H1 (cell line): Measurements from ENCODE around the gene CLDN3. TPM values are rescaled to one million over a fixed set of nuclear protein-coding genes. Genes with fewer than 3 reads are reported as not detected.
A peak's percentile ranks its signal among the peaks of the same experiment; 100 is the strongest.

Experiments
- CTCF ChIA-PET: fragments of 300-600 bp; sonication (Branson Sonifier 250); formaldehyde crosslinking; loops from one replicate; lab custom pipeline; 2021; ENCODE audit not compliant: partially characterized antibody; lab: Charles Lee
- POLR2A ChIA-PET: fragments of 300-600 bp; sonication (Branson Sonifier 250); formaldehyde crosslinking; loops from one replicate; lab custom pipeline; 2021; ENCODE audit warnings: inconsistent platforms; ENCODE audit not compliant: partially characterized antibody; lab: Charles Lee
- DNase-seq, 2 experiments: peaks; one replicate each; pipeline versions ENCODE4 v3.0.0 to v3.0.0-alpha.2; 2010 to 2022; ENCODE audit warnings: low spot score in 2 of 2, low read depth in 1 of 2, mixed read lengths in 1 of 2
- FAIRE-seq: peaks from 2 replicates; lab custom pipeline; 2011; peaks lifted over from hg19 to GRCh38; lab: Jason Lieb, UNC
- H2AFZ ChIP-seq: 2 replicates; pipeline ENCODE4 v1.8.1; 2012; ENCODE audit warnings: low read length, inconsistent platforms
- H2AK5ac ChIP-seq: 2 replicates; pipeline ENCODE4 v1.6.1; 2013; ENCODE audit warnings: low read depth, low read length
- H2BK120ac ChIP-seq: replicated peaks from 2 replicates; pipeline ENCODE3; 2013; ENCODE audit warnings: low read depth, low read length, inconsistent platforms
- H2BK12ac ChIP-seq: 2 replicates; pipeline ENCODE4 v1.6.1; 2013; ENCODE audit warnings: low read depth, low read length
- H2BK15ac ChIP-seq: 2 replicates; pipeline ENCODE4 v1.6.1; 2013; ENCODE audit warnings: low read length
- H2BK20ac ChIP-seq: 2 replicates; pipeline ENCODE4 v1.6.1; 2013; ENCODE audit warnings: low read length
- H2BK5ac ChIP-seq: 2 replicates; pipeline ENCODE4 v1.6.1; 2013; ENCODE audit warnings: low read depth, low read length
- H3K14ac ChIP-seq: 2 replicates; pipeline ENCODE4 v1.6.1; 2013; ENCODE audit warnings: inconsistent platforms; ENCODE audit not compliant: insufficient read length
- H3K18ac ChIP-seq: 2 replicates; pipeline ENCODE4 v1.6.1; 2013; ENCODE audit warnings: low read length; ENCODE audit errors: extremely low read depth
- H3K23ac ChIP-seq: 2 replicates; pipeline ENCODE4 v1.6.1; 2013; ENCODE audit warnings: inconsistent platforms; ENCODE audit not compliant: insufficient read length
- H3K23me2 ChIP-seq: 2 replicates; pipeline ENCODE4 v1.6.1; 2013; ENCODE audit warnings: low read depth, low read length
- H3K27ac ChIP-seq: 2 replicates; pipeline ENCODE4 v1.6.1; 2011; ENCODE audit warnings: low read depth, low read length, inconsistent platforms
- H3K27me3 ChIP-seq, 4 experiments: replicated peaks in 1 of 4; 1 replicate in 1 of 4; 2 replicates in 3 of 4; pipeline versions ENCODE4 v1.6.1 to v1.8.1; 2011 to 2013; ENCODE audit warnings: low read length in 3 of 4, mild to moderate bottlenecking in 3 of 4, inconsistent platforms in 2 of 4, mixed read lengths in 2 of 4, moderate library complexity in 1 of 4; ENCODE audit not compliant: control insufficient read depth in 3 of 4, insufficient read depth in 3 of 4; ENCODE audit errors: extremely low read depth in 1 of 4
- H3K36me3 ChIP-seq, 4 experiments: 2 replicates each; pipeline versions ENCODE4 v1.6.1 to v1.8.1; 2011 to 2013; ENCODE audit warnings: mild to moderate bottlenecking in 4 of 4, low read length in 3 of 4, moderate library complexity in 2 of 4, control low read depth in 1 of 4, inconsistent platforms in 1 of 4; ENCODE audit not compliant: insufficient read depth in 4 of 4, control insufficient read depth in 2 of 4
- H3K4ac ChIP-seq: replicated peaks from 2 replicates; pipeline ENCODE3; 2013; ENCODE audit warnings: low read length, low read depth, mixed read lengths, inconsistent platforms; ENCODE audit not compliant: insufficient read length
- H3K4me1 ChIP-seq, 4 experiments: replicated peaks in 1 of 4; 1 replicate in 1 of 4; 2 replicates in 3 of 4; pipeline versions ENCODE4 v1.6.1 to v1.8.1; 2011 to 2013; ENCODE audit warnings: low read length in 3 of 4, inconsistent platforms in 2 of 4, mixed read lengths in 1 of 4; ENCODE audit not compliant: insufficient read depth in 4 of 4, control insufficient read depth in 3 of 4
- H3K4me2 ChIP-seq, 2 experiments: 2 replicates each; pipeline versions ENCODE4 v1.6.1 to v1.8.1; 2011 to 2013; ENCODE audit warnings: low read depth in 2 of 2, low read length in 2 of 2, control low read depth in 1 of 2, inconsistent platforms in 1 of 2, mild to moderate bottlenecking in 1 of 2; ENCODE audit not compliant: insufficient read depth in 1 of 2
- H3K4me3 ChIP-seq, 4 experiments: fragments of 200-600, 300-600 bp in 1 of 4; sonication (generic), shearing (Covaris generic), sonication (Bioruptor Twin) in 1 of 4; 2 replicates each; pipeline versions ENCODE4 v1.5.1 to v1.8.1; 2011 to 2016; ENCODE audit warnings: low read length in 4 of 4, low read depth in 3 of 4, control low read depth in 2 of 4, inconsistent platforms in 2 of 4, mild to moderate bottlenecking in 2 of 4, mixed read lengths in 1 of 4, moderate library complexity in 1 of 4; ENCODE audit not compliant: insufficient read depth in 2 of 4; ENCODE audit errors: extremely low read depth in 1 of 4
- H3K56ac ChIP-seq: replicated peaks from 2 replicates; pipeline ENCODE3; 2013; ENCODE audit warnings: low read depth, mild to moderate bottlenecking, mixed read lengths, low read length, inconsistent platforms; ENCODE audit not compliant: insufficient read length
- H3K79me1 ChIP-seq: 2 replicates; pipeline ENCODE4 v1.6.1; 2013; ENCODE audit warnings: low read depth, low read length, control low read depth
- H3K79me2 ChIP-seq, 2 experiments: 2 replicates each; pipeline versions ENCODE4 v1.6.1 to v1.8.1; 2012 to 2013; ENCODE audit warnings: low read length in 2 of 2, mild to moderate bottlenecking in 2 of 2, inconsistent platforms in 1 of 2; ENCODE audit not compliant: insufficient read depth in 2 of 2, control insufficient read depth in 1 of 2
- H3K9ac ChIP-seq, 4 experiments: replicated peaks in 1 of 4; 1 replicate in 1 of 4; 2 replicates in 3 of 4; pipeline versions ENCODE4 v1.6.1 to v1.8.1; 2011 to 2013; ENCODE audit warnings: low read depth in 3 of 4, low read length in 3 of 4, control low read depth in 2 of 4, mild to moderate bottlenecking in 2 of 4, moderate library complexity in 2 of 4, inconsistent platforms in 1 of 4; ENCODE audit errors: extremely low read depth in 1 of 4
- H3K9me3 ChIP-seq, 2 experiments: 2 replicates each; pipeline versions ENCODE4 v1.6.1 to v1.8.1; 2012 to 2013; ENCODE audit warnings: mild to moderate bottlenecking in 2 of 2, moderate library complexity in 2 of 2, control low read depth in 1 of 2, inconsistent platforms in 1 of 2, low read depth in 1 of 2, low read length in 1 of 2, mixed read lengths in 1 of 2; ENCODE audit not compliant: insufficient read depth in 2 of 2
- H4K20me1 ChIP-seq, 2 experiments: replicated peaks in 1 of 2; 2 replicates each; pipeline versions ENCODE3 to v1.8.1; 2011 to 2013; ENCODE audit warnings: inconsistent platforms in 2 of 2, low read length in 2 of 2, mild to moderate bottlenecking in 1 of 2; ENCODE audit not compliant: insufficient read depth in 2 of 2, control insufficient read depth in 1 of 2
- H4K5ac ChIP-seq: 2 replicates; pipeline ENCODE4 v1.6.1; 2013; ENCODE audit warnings: low read length, low read depth, mixed read lengths, inconsistent platforms; ENCODE audit not compliant: insufficient read length
- H4K8ac ChIP-seq: 2 replicates; pipeline ENCODE4 v1.8.0; 2013; ENCODE audit warnings: mild to moderate bottlenecking, moderate library complexity, low read length, inconsistent platforms; ENCODE audit not compliant: insufficient read depth; ENCODE audit errors: extremely low read depth
- H4K91ac ChIP-seq: replicated peaks from 2 replicates; pipeline ENCODE3; 2013; ENCODE audit warnings: low read length, mixed read lengths, inconsistent platforms; ENCODE audit not compliant: insufficient read length
- ATF3 ChIP-seq: IDR thresholded peaks from 2 replicates; pipeline ENCODE4 v1.6.1; 2011; ENCODE audit warnings: low read depth, mild to moderate bottlenecking, low read length; ENCODE audit not compliant: insufficient read depth
- BCL11A ChIP-seq, 2 experiments: IDR thresholded peaks; one replicate each; pipeline ENCODE4 v1.6.1; 2011; ENCODE audit warnings: low read depth in 2 of 2, low read length in 2 of 2, mild to moderate bottlenecking in 2 of 2
- CHD1 ChIP-seq: IDR thresholded peaks from 2 replicates; pipeline ENCODE4 v1.6.1; 2012; ENCODE audit warnings: low read depth, low read length, improper control_type of control experiment
- KDM4A ChIP-seq: IDR thresholded peaks from one replicate; pipeline ENCODE4 v1.7.1; 2012; ENCODE audit warnings: low read depth, mild to moderate bottlenecking, moderate library complexity, low read length, inconsistent platforms; ENCODE audit not compliant: severe bottlenecking
- PHF8 ChIP-seq: fragments of 200-600 bp; sonication (generic); conservative IDR thresholded peaks from 2 replicates; pipeline ENCODE4 v1.7.1; 2012; ENCODE audit warnings: low read depth, mild to moderate bottlenecking, inconsistent platforms, low read length, moderate library complexity
- RBBP5 ChIP-seq: IDR thresholded peaks from 2 replicates; pipeline ENCODE4 v1.7.1; 2012; ENCODE audit warnings: low read depth, mild to moderate bottlenecking, inconsistent platforms, low read length, moderate library complexity, borderline replicate concordance
- TBP ChIP-seq: IDR thresholded peaks from 2 replicates; pipeline ENCODE4 v1.6.1; 2011; ENCODE audit warnings: low read depth, low read length, improper control_type of control experiment
- WGBS, 2 experiments: shearing (Covaris generic) in 1 of 2; methylation state at CpG; one replicate each; pipeline versions ENCODE4 v1.1.6 to v1.1.7; 2013 to 2015; ENCODE audit warnings: low lambda C conversion rate in 2 of 2, mixed read lengths in 2 of 2, inconsistent platforms in 1 of 2, low coverage in 1 of 2, missing lambda C conversion rate in 1 of 2; ENCODE audit not compliant: insufficient replicate concordance in 2 of 2, insufficient coverage in 1 of 2, insufficient read length in 1 of 2; ENCODE audit errors: extremely low coverage in 1 of 2, missing lambda C conversion rate in 1 of 2; 5-methylcytosine and 5-hydroxymethylcytosine counted together
- polyA plus RNA-seq, 7 experiments: library from polyadenylated mRNA; depleted of rRNA in 3 of 7; stranded (reverse) in 5 of 7; unstranded in 2 of 7; fragments of >200 nt in 5 of 7; fragments of 200-250 nt in 2 of 7; gene quantifications; 1 replicate in 5 of 7; 2 replicates in 1 of 7; 4 replicates in 1 of 7; pipeline versions ENCODE4 v1.2.1 to v1.2.3, GENCODE V29; 2011 to 2013; ENCODE audit warnings: missing spikeins in 2 of 7, mixed read lengths in 2 of 7
- total RNA-seq: library from RNA; stranded (reverse); fragmentation: NEBNext Ultra II Directional; extraction: Animal tissue kit (Norgen Biotek cat#: 25700); gene quantifications from 2 replicates; pipeline ENCODE4 v1.2.1, GENCODE V29; 2021
- TF ChIP-seq, protein P1 (sequence below): IDR thresholded peaks from 2 replicates; pipeline ENCODE4 v1.6.1; 2012; ENCODE audit warnings: inconsistent platforms
- TF ChIP-seq, protein P2 (sequence below), 3 experiments: IDR thresholded peaks; 1 replicate in 2 of 3; 2 replicates in 1 of 3; pipeline versions ENCODE4 v1.5.1 to v1.6.1; 2011; ENCODE audit warnings: low read length in 3 of 3, mild to moderate bottlenecking in 3 of 3, inconsistent platforms in 2 of 3, low read depth in 1 of 3, moderate library complexity in 1 of 3; ENCODE audit not compliant: insufficient read depth in 1 of 3; ENCODE audit errors: control extremely low read depth in 1 of 3
- TF ChIP-seq, protein P3 (sequence below): IDR thresholded peaks from 2 replicates; pipeline ENCODE4 v1.6.1; 2012; ENCODE audit warnings: inconsistent platforms

CLDN3 gene
- total and polyA plus RNA-seq, 2 of the 8 experiments (the other 6 are each of a cell fraction or from before 2014, with no cell fraction given): 19.1 to 65.2 TPM

DNA sequence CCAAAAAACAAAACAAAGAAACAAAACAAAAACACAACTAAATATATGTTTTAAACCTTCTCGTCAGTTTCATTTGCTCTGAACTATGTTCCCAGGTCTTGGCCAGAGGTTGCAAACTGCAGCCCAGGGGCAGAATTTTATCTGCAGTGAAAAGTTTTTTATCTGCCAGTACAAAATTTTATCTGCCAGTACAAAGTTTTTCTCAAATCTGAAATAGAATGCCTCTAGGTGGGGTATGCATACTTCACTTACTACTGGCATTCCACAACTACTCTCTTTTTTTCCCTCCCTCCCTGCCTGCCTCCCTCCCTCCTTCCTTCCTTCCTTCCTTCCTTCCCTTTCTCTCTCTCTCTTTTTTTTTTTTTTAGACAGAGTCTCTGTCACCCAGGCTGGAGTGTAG, 9.4 kb upstream of the CLDN3 start:
- H2BK20ac ChIP-seq: no peak overlapping the region
- H3K4me3 ChIP-seq: no peak overlapping the region
- H3K36me3 ChIP-seq: no peaks in the 10 kb centered on the region
- H3K23me2 ChIP-seq: no peaks in the 10 kb centered on the region
- H4K20me1 ChIP-seq: no peaks in the 10 kb centered on the region
- ChIA-PET POLR2A (no interaction called here), CTCF (no interaction called here)
- H2AK5ac ChIP-seq: 0 out of 2 replicates have a peak overlapping the region, but pooled peaks have one; percentile 24
- no peak overlapping the region for H3K4ac ChIP-seq
- H3K27ac ChIP-seq: no peak overlapping the region
- H3K14ac ChIP-seq: no peak overlapping the region
- H2BK15ac ChIP-seq: no peak overlapping the region
- no peak overlapping the region for H3K23ac ChIP-seq
- no peak for FAIRE-seq
- no peaks in the 10 kb centered on the region; a peak in 1 of 7 replicates for H3K4me1 ChIP-seq
- H3K9ac ChIP-seq: no peak overlapping the region
- H3K79me1 ChIP-seq: no peaks in the 10 kb centered on the region
- no peak overlapping the region for H4K5ac ChIP-seq
- no peak overlapping the region for H2BK12ac ChIP-seq
- no peak for DNase-seq
- no peaks in the 10 kb centered on the region for H3K9me3 ChIP-seq
- no peak overlapping the region for H3K4me2 ChIP-seq
- H3K27me3 ChIP-seq: no peaks in the 10 kb centered on the region; a peak in 2 of 7 replicates
- H2BK120ac ChIP-seq: no peak overlapping the region
- H4K8ac ChIP-seq: no peak overlapping the region
- no peak overlapping the region for H2BK5ac ChIP-seq
- H3K79me2 ChIP-seq: no peaks in the 10 kb centered on the region
- H2AFZ ChIP-seq: no peak overlapping the region
- H3K18ac ChIP-seq: no peak overlapping the region
- H4K91ac ChIP-seq: no peak overlapping the region
- no peak overlapping the region for H3K56ac ChIP-seq
- WGBS, 2 experiments: 100% methylated on average over 1 of the region's 1 CpG; no CpG with 5 or more reads in 1 of the 2 experiments
- no peak for TF ChIP-seq ATF3
- no peak for TF ChIP-seq BCL11A (IDR thresholded peaks at IDR 0.05; ENCODE audit: low read depth in 2 of 2, low read length in 2 of 2)
- TF ChIP-seq PHF8: no peak
- no peak for TF ChIP-seq CHD1
- TF ChIP-seq, protein P1, sequence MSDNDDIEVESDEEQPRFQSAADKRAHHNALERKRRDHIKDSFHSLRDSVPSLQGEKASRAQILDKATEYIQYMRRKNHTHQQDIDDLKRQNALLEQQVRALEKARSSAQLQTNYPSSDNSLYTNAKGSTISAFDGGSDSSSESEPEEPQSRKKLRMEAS: no peak
- no peak for TF ChIP-seq TBP
- TF ChIP-seq, protein P2, sequence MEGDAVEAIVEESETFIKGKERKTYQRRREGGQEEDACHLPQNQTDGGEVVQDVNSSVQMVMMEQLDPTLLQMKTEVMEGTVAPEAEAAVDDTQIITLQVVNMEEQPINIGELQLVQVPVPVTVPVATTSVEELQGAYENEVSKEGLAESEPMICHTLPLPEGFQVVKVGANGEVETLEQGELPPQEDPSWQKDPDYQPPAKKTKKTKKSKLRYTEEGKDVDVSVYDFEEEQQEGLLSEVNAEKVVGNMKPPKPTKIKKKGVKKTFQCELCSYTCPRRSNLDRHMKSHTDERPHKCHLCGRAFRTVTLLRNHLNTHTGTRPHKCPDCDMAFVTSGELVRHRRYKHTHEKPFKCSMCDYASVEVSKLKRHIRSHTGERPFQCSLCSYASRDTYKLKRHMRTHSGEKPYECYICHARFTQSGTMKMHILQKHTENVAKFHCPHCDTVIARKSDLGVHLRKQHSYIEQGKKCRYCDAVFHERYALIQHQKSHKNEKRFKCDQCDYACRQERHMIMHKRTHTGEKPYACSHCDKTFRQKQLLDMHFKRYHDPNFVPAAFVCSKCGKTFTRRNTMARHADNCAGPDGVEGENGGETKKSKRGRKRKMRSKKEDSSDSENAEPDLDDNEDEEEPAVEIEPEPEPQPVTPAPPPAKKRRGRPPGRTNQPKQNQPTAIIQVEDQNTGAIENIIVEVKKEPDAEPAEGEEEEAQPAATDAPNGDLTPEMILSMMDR (IDR thresholded peaks at IDR 0.05; ENCODE audit: control extremely low read depth in 1 of 3, insufficient read depth in 1 of 3, low read depth in 1 of 3, low read length in 3 of 3): no peak
- no peak for TF ChIP-seq KDM4A
- TF ChIP-seq, protein P3, sequence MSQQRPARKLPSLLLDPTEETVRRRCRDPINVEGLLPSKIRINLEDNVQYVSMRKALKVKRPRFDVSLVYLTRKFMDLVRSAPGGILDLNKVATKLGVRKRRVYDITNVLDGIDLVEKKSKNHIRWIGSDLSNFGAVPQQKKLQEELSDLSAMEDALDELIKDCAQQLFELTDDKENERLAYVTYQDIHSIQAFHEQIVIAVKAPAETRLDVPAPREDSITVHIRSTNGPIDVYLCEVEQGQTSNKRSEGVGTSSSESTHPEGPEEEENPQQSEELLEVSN: no peak
- no peak for TF ChIP-seq RBBP5
